WI38 (cell line): ENCODE results near the gene TSC22D4.
"Not testable (repeated sequence)": the region's sequence is repeated elsewhere in the genome, so short reads cannot be mapped to it uniquely, and the experiment has no call there.

Experiments
- H3K4me3 ChIP-seq: 2 replicates; pipeline ENCODE4 v1.5.1; 2011; ENCODE audit warnings: low read depth, mild to moderate bottlenecking, control low read depth, low read length
- TF ChIP-seq, protein P1 (sequence below): IDR thresholded peaks from 2 replicates; pipeline ENCODE4 v1.5.1; 2012; ENCODE audit warnings: low read depth, mild to moderate bottlenecking, control low read depth, low read length

TSC22D4 gene

DNA sequence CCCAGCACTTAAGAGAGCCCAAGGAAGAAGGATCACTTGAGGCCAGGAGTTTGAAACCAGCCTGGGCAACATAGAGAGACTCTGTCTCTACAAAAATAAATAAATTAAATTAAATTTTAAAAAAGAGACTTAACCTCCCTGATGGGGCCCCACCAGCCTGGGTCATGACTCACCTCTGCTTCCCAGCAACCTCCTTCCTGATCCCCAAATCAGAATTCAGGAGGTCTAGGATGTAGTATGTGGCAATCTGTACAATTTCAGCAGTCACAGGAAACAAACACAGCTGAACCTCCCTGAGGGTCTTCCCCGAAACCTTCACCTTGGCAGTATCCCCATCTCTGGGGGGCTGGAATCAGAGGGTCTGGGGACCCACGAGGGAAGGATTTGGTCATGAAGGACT, 33.0 kb downstream of the TSC22D4 start:
- TF ChIP-seq, protein P1, sequence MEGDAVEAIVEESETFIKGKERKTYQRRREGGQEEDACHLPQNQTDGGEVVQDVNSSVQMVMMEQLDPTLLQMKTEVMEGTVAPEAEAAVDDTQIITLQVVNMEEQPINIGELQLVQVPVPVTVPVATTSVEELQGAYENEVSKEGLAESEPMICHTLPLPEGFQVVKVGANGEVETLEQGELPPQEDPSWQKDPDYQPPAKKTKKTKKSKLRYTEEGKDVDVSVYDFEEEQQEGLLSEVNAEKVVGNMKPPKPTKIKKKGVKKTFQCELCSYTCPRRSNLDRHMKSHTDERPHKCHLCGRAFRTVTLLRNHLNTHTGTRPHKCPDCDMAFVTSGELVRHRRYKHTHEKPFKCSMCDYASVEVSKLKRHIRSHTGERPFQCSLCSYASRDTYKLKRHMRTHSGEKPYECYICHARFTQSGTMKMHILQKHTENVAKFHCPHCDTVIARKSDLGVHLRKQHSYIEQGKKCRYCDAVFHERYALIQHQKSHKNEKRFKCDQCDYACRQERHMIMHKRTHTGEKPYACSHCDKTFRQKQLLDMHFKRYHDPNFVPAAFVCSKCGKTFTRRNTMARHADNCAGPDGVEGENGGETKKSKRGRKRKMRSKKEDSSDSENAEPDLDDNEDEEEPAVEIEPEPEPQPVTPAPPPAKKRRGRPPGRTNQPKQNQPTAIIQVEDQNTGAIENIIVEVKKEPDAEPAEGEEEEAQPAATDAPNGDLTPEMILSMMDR, result no peak
- H3K4me3 ChIP-seq, result no peak overlapping the region

DNA sequence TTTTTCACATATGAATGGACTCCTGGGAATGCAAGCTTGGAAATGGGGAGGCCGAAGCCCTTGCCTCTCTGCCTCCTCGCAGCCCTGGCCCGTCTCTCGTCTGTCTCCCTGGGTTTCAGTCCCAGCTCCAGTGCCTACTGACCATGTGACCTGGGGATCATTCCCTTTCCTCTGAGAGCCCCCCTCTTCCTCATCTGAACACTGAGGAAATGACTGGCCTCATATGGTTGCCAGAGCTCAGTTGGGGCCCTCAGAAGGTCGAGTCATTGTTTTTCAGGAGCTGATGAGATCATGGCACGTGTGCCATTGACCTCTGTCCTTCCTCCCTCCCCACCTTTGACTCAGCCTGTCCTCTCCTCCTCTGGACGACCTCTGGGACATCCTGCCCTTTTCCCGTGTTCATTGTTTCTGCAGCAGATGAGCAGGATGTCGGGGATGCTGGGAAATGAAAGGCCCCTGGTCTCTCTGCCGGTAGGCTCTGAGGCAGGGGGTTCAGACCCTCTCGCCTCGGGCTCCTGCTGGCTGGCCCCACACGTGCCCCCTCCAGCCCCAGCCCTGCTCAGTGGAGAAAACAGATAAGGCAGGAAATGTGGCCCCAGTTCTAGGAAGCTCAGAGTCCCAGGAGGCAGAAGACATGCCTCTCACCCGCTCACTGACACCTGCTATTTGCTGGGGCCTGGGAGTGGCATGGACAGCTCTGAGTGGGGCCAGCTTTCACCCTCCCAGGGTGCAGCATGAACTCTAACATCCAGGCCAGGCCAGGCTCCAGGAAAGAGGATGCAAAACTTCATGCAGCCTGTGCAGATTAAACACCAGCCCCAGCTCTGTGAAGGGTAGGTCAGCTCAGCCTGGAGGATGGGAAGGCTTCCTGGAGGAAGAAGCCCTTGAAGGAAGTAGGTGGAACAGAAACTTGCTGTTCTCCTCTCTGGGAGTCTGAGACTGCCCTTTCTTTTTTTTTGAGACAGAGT, 34.4 kb downstream of the TSC22D4 start:
- H3K4me3 ChIP-seq, result no peak overlapping the region
- TF ChIP-seq, protein P1, result no peak

DNA sequence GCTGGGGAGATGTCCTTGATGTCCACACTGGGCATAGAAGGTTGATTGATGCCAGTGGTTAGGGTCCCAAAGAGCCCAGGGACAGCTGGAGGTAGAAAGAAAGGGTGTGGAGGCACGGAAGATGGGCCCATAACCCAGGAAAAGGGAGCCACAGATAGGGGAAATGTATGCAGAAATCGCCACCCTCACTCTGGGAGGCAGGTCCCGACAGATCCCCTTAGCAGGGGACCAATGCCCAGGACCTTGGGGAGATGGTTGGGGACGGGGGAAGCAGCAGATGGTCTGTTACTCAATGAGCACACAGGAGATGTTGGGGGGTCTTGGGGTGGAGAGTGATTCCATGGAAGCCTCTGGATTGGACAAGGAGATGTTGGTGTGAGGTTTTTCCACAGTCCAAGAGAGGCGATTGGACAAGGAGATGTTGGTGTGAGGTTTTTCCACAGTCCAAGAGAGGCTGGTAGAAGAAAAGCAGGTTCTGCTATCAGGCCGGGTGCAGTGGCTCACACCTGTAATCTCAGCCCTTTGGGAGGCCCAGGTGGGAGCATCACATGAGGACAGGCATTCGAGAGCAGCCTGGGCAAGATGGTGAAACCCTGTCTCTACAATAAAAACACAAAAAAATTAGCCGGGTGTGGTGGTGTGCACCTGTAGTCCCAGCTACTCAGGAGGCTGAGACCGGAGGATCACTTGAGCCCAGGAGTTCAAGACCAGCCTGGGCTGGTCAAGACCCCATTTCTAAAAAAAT, 35.7 kb downstream of the TSC22D4 start:
- H3K4me3 ChIP-seq, result no peak overlapping the region
- TF ChIP-seq, protein P1, result no peak

DNA sequence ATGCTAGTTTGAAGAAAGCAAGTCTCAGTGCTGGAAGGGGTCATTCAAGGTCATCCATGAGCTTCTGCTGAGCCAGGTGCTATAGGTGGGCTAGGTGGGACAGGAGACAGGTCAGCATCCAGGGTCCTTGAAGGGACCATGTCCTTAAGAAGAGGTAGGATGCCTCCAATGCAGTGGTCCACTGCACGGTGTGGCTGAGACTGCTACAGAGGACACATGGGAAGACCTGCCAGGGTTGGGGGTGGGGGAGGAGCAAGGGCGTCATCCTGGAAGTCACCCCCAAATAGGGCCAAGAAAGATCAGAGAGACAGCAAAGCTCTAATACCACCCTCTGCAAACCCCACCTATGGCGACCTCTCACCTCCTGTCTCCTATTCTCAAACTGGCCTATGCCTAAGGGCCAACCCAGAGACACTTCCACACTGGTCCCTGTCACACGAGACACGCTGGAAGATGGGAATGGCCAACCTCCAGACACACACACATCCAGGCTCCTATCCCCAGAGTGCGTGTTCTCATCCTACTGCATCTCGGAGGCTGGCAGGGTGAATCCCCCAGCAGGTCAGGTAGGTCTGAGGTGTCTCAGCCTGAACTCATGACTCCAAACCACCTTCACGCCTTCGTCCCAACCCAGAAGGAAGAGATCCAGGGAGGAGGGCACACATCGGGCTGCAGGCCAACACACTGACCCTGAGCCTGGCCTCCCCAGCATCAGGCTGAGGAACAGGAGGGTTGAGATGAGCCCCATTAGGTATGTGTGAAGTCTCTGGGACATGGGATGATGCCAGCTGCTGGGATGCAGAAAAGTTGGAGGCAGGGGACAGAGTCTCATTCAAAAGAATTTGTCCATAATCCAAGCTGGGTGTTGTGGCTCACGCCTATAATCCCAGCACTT, 37.1 kb downstream of the TSC22D4 start:
- TF ChIP-seq, protein P1, result no peak

DNA sequence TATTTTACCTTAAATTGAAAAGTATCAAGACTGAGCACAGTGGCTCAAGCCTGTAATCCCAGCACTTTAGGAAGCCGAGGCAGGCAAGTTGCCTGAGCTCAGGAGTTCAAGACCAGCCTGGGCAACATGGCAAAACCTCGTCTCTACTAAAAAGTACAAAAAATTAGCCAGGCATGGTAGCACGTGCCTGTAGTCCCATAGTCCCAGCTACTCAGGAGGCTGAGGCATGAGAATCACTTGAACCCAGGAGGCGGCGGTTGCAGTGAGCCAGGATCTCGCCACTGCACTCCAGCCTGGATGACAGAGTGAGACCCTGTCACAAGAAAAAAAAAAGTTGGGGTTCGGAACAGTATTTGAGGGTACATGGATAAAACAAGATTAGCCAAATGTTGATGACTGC, 39.8 kb downstream of the TSC22D4 start:
- not testable (repeated sequence) for H3K4me3 ChIP-seq

More for the DNA sequence above, 37.1 kb downstream of the TSC22D4 start:
- no peak overlapping the region for H3K4me3 ChIP-seq

DNA sequence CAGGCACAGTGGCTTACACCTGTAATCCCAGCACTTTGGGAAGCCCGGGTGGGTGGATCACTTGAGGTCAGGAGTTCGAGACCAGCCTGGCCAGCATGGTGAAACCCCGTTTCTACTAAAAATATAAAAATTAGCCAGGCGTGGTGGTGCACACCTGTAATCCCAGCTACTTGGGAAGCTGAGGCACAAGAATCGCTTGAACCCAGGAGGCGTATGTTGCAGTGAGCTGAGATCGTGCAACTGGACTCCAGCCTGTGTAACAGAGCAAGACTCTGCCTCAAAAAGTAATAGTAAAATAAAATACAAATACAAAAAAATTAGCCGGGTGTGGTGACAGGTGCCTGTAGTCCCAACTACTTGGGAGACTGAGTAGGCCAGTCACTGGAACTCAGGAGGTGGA, 40.3 kb downstream of the TSC22D4 start:
- not testable (repeated sequence) for H3K4me3 ChIP-seq

DNA sequence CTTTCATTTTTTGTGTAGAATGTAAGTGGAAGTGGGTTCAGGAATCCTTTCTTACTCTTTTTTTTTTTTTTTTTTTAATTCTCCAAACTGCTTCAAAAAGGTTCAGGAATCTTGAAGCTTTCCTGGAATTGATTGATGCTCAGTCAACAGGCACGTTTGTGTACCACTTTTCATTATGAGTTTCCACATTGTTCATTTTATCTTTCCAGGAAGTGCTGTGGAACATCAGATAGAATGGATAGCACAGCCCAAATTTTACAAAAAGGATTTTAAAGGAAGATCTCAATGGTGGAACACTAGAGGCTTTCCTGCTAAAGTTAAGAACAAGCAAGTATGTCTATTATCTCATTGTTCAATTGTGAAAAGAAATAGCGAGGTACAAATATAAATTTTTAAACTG, 40.8 kb downstream of the TSC22D4 start:
- TF ChIP-seq, protein P1, result no peak
- H3K4me3 ChIP-seq, result no peak overlapping the region
